ENCODE measurements around the gene C1QTNF8. TPM values are rescaled to one million over a fixed set of nuclear protein-coding genes. Genes with fewer than 3 reads are reported as not detected.

C1QTNF8 gene
- total and polyA plus RNA-seq, 2 of the 13 experiments (the other 11 are each of a cell fraction or from before 2014, with no cell fraction given) = 0.09 TPM; not detected in 1

- TF ChIP-seq E2F1 (CRISPR knock-in tag; IDR thresholded peaks at IDR 0.05) (no peak), MAZ (IDR thresholded peaks at IDR 0.05; ENCODE audit: borderline replicate concordance, low read depth, low read length) (no peak), MAZ (CRISPR knock-in tag; IDR thresholded peaks at IDR 0.05; ENCODE audit: low read depth) (no peak), ZNF101 (CRISPR knock-in tag; IDR thresholded peaks at IDR 0.05; ENCODE audit: borderline replicate concordance, low read depth) (no peak)
Measured at GRCh38 chr16:1094124-1094479, 1.9 kb downstream of the C1QTNF8 start (continued).

GRCh38 chr16:1093284-1094123 is 2.5 kb downstream of the C1QTNF8 start:
- no peak overlapping the region for H2AFZ ChIP-seq (ENCODE audit: low read length)
- no peaks in the 10 kb centered on the region for H3K9me3 ChIP-seq (ENCODE audit: low read length)
- H3K4me1 ChIP-seq (ENCODE audit: insufficient read depth, low read length) = peaks cover 26% of the 10 kb centered on the region
- WGBS (ENCODE audit: low lambda C conversion rate) = 34% methylated on average over 19 of the region's 85 CpGs
- no peak overlapping the region for H3K9ac ChIP-seq (ENCODE audit: insufficient read depth, low read depth, low read length)
- POLR2A ChIA-PET = interaction anchor here (0.6 to 1.3 kb wide), 4 partner anchors 12 to 27 kb away, joined by 4 to 7 read pairs (median 4); no protein-coding TSS in a partner anchor
- H3K79me2 ChIP-seq (ENCODE audit: insufficient read depth, low read length) = no peaks in the 10 kb centered on the region
- H3K27me3 ChIP-seq (ENCODE audit: control insufficient read depth in 1 of 2, insufficient read depth in 2 of 2, low read length in 2 of 2) = peaks cover 10 to 43% of the 10 kb centered on the region in 2 experiments
- ATAC-seq (peak; percentile 9), DNase-seq (ENCODE audit: low spot score) (peak; percentile 43), FAIRE-seq (no peak)
- no peaks in the 10 kb centered on the region for H3K36me3 ChIP-seq (replicated peaks in 1 of 2; ENCODE audit: control insufficient read depth in 1 of 2, insufficient read depth in 2 of 2, low read length in 2 of 2)
- no peak overlapping the region for H3K27ac ChIP-seq (ENCODE audit: extremely low read length, insufficient read depth, low read length)
- intact Hi-C loops (cut with micrococcal nuclease; ENCODE audit: unreplicated experiment) (no loop called here), in situ Hi-C loops (cut with HindIII; ENCODE audit: extremely low pct_ligation_motif_present, low pct_unique_long_range_greater_than_20kb) (no loop called here)
- CTCF ChIA-PET (ENCODE audit: low intra/inter-chr PET ratio, low total read pairs) = no interaction called here
- BruUV-seq (replicated peaks) = no TSS peak
- peak overlapping the region; percentile 0; the same call in 1 of the 2 replicates for H3K4me2 ChIP-seq (ENCODE audit: low read depth, low read length)
- peak overlapping the region in 1 of 3 experiments; percentile 36; a peak in 1 of 6 replicates for H3K4me3 ChIP-seq (replicated peaks in 1 of 3; ENCODE audit: insufficient read depth in 1 of 3, low read depth in 2 of 3, low read length in 3 of 3)
- no peaks in the 10 kb centered on the region for H4K20me1 ChIP-seq (ENCODE audit: insufficient read depth, low read length)
- peak; percentile 44 for TF ChIP-seq ZNF883 (CRISPR knock-in tag; IDR thresholded peaks at IDR 0.05; ENCODE audit: not compliant biosample characterization)
- peak; percentile 3 for TF ChIP-seq ZFP36 (IDR thresholded peaks at IDR 0.05; ENCODE audit: borderline replicate concordance, low read depth, low read length, partially characterized antibody)
- no peak for TF ChIP-seq U2AF1 (optimal IDR thresholded peaks at IDR 0.05; ENCODE audit: low read depth, low read length)
- no peak for TF ChIP-seq ZFP82 (CRISPR knock-in tag; IDR thresholded peaks at IDR 0.05; ENCODE audit: borderline replicate concordance)
- TF ChIP-seq ZGPAT (CRISPR knock-in tag; IDR thresholded peaks at IDR 0.05) = 0 out of 2 replicates have a peak, but pooled peaks have one; percentile 16
- TF ChIP-seq TSC22D2 (CRISPR knock-in tag; IDR thresholded peaks at IDR 0.05; ENCODE audit: borderline replicate concordance) = no peak
- TF ChIP-seq ZNF639 (CRISPR knock-in tag; conservative IDR thresholded peaks at IDR 0.05) = no peak
- TF ChIP-seq ZNF253 (CRISPR knock-in tag; IDR thresholded peaks at IDR 0.05; ENCODE audit: borderline replicate concordance) = no peak
- no peak for TF ChIP-seq SPEN (CRISPR knock-in tag; IDR thresholded peaks at IDR 0.05; ENCODE audit: low read depth)
